CD4-positive, alpha-beta T cell (primary cell): ENCODE data around the gene ARHGAP25. TPM values are rescaled to one million over a fixed set of nuclear protein-coding genes. Genes with fewer than 3 reads are reported as not detected.

Experiments
- ATAC-seq: fragments of 200-7000 bp; cut with Tn5 transposase; one replicate; pipeline ENCODE4 v1.10.0; 2022; ENCODE audit warnings: mild to moderate bottlenecking; ENCODE audit not compliant: poor library complexity
- CTCF ChIA-PET: fragments of 350-600 bp; sonication (Branson Sonifier 250); formaldehyde crosslinking; loops from one replicate; lab custom pipeline; 2021; ENCODE audit warnings: antibody characterized with exemption, inconsistent platforms; lab: Charles Lee
- POLR2A ChIA-PET: fragments of 350-600 bp; sonication (Branson Sonifier 250); formaldehyde crosslinking; loops from one replicate; lab custom pipeline; 2021; ENCODE audit warnings: antibody characterized with exemption, inconsistent platforms; lab: Charles Lee
- DNase-seq, 14 experiments: peaks; one replicate each; pipeline ENCODE4 v3.0.0-alpha.2; 2013 to 2020; ENCODE audit warnings: mixed read lengths in 2 of 14
- H3K27ac ChIP-seq, 2 donors: one replicate each; pipeline versions ENCODE4 v1.5.1 to v1.7.0; 2013; ENCODE audit warnings: low read length in 2 of 2, low read depth in 1 of 2, mild to moderate bottlenecking in 1 of 2
- H3K27me3 ChIP-seq, 2 experiments: 1 replicate in 1 of 2; 2 replicates in 1 of 2; pipeline versions ENCODE4 v1.6.1 to v1.7.0; 2013; ENCODE audit warnings: low read length in 2 of 2, control low read depth in 1 of 2, mild to moderate bottlenecking in 1 of 2, moderate library complexity in 1 of 2; ENCODE audit not compliant: insufficient read depth in 2 of 2, control insufficient read depth in 1 of 2
- H3K36me3 ChIP-seq: one replicate; pipeline ENCODE4 v1.6.1; 2013; ENCODE audit warnings: low read length, control low read depth; ENCODE audit not compliant: insufficient read depth
- H3K4me1 ChIP-seq: one replicate; pipeline ENCODE4 v1.6.1; 2013; ENCODE audit warnings: low read length, control low read depth; ENCODE audit not compliant: insufficient read depth
- H3K4me3 ChIP-seq: one replicate; pipeline ENCODE4 v1.5.1; 2013; ENCODE audit warnings: mild to moderate bottlenecking, low read length, moderate library complexity
- H3K9me3 ChIP-seq, 2 experiments: 1 replicate in 1 of 2; 2 replicates in 1 of 2; pipeline versions ENCODE4 v1.6.1 to v1.7.0; 2013; ENCODE audit warnings: low read length in 2 of 2, mild to moderate bottlenecking in 2 of 2, control low read depth in 1 of 2, moderate library complexity in 1 of 2; ENCODE audit not compliant: control insufficient read depth in 1 of 2, insufficient read depth in 1 of 2
- H3K27ac Mint-ChIP-seq: one replicate; pipeline ENCODE4 v1.8.0; 2020; ENCODE audit warnings: mixed read lengths
- H3K27me3 Mint-ChIP-seq: one replicate; pipeline ENCODE4 v1.8.0; 2021; ENCODE audit warnings: mixed read lengths
- H3K36me3 Mint-ChIP-seq: one replicate; pipeline ENCODE4 v1.8.0; 2021; ENCODE audit warnings: low read depth, mixed read lengths
- H3K4me1 Mint-ChIP-seq: one replicate; pipeline ENCODE4 v1.8.0; 2021; ENCODE audit warnings: low read depth, mixed read lengths
- H3K4me3 Mint-ChIP-seq: one replicate; pipeline ENCODE4 v1.8.0; 2020; ENCODE audit warnings: mild to moderate bottlenecking, mixed read lengths
- H3K9me3 Mint-ChIP-seq: one replicate; pipeline ENCODE4 v1.8.0; 2020; ENCODE audit warnings: mixed read lengths
- intact Hi-C, 2 experiments: fragments of 100-400 bp; cut with DNase I in 1 of 2; cut with micrococcal nuclease in 1 of 2; formaldehyde crosslinking; loops; one replicate each; pipeline versions ENCODE4 v1.15.1 to v1.9.0; 2023 to 2025; cut with DNase I, micrococcal nuclease
- total RNA-seq, 174 experiments: library from RNA in 2 of 174; stranded (reverse) in 2 of 174; gene quantifications; one replicate each; pipeline ENCODE4 v1.2.3 and lab custom pipeline; 2021 to 2026
- TF ChIP-seq, protein P1 (sequence below): fragments of 200-600 bp; IDR thresholded peaks from one replicate; pipeline ENCODE4 v1.8.0; 2022; ENCODE audit warnings: antibody characterized with exemption, mild to moderate bottlenecking

The ARHGAP25 gene
- total RNA-seq, 2 experiments from 2014 or later = 39.3 to 41.8 TPM

DNA sequence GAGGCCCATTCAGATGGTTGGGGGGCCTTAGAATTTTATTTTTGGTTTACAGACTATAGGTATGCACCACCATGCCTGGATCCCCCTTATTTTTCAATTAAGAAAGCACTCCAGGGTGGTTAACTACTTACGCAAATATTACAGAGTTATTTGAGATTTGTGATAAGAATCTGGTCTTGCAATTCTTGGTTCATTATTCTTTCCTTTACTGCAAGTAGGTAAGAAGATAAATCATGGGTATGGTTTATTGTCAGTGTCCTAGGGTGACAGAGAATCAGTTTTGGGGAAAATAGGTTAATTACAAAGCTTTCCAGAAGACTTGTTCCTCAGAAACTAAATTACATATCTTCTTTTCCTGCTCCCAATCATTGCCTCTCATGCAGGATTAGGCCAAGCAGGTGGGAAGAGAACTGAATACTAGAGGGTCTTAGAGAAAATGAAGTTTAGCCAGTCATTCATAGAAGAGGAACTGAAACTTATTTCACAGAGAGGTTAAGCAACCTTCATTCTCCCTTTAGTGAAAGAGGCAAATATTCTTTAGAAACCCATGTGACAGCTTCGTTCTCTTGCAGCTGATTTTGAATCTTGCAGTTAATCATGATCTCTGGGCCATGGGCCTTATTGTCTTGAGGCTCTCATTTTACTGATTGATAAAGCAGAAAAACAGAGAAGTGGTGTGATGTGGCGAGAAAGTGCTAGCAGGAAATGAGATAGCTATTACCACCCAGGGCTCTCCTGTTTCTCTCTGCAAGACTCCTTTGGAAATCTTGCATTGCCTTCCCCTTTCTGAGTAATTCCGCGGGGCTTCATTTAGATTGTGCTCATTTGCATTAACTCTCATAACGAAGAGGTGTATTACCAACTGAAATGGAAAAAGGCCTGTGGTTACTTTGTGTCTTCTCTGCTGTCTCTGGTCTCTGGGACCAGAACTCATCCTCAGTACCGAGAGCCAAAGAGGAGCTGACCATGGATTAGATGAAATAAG is 44.8 kb upstream of the ARHGAP25 start:
- H3K27me3 ChIP-seq = no peaks in the 10 kb centered on the region
- intact Hi-C loops = no loop called here
- no peak overlapping the region for H3K4me3 ChIP-seq
- ATAC-seq = no peak
- peaks cover 2% of the 10 kb centered on the region for H3K4me1 ChIP-seq
- no peak overlapping the region for H3K27ac ChIP-seq
- Mint-ChIP-seq H3K36me3 (no peaks in the 10 kb centered on the region), H3K27me3 (peaks cover 2% of the 10 kb centered on the region), H3K4me3 (no peak overlapping the region), H3K4me1 (peaks cover 14% of the 10 kb centered on the region), H3K27ac (no peak overlapping the region), H3K9me3 (no peaks in the 10 kb centered on the region)
- H3K9me3 ChIP-seq = no peaks in the 10 kb centered on the region
- peak in 3 of 14 experiments; percentile 10 to 28 (median 25) for DNase-seq
- no peaks in the 10 kb centered on the region for H3K36me3 ChIP-seq
- POLR2A ChIA-PET = no interaction called here
- CTCF ChIA-PET = no interaction called here
- TF ChIP-seq, protein P1, sequence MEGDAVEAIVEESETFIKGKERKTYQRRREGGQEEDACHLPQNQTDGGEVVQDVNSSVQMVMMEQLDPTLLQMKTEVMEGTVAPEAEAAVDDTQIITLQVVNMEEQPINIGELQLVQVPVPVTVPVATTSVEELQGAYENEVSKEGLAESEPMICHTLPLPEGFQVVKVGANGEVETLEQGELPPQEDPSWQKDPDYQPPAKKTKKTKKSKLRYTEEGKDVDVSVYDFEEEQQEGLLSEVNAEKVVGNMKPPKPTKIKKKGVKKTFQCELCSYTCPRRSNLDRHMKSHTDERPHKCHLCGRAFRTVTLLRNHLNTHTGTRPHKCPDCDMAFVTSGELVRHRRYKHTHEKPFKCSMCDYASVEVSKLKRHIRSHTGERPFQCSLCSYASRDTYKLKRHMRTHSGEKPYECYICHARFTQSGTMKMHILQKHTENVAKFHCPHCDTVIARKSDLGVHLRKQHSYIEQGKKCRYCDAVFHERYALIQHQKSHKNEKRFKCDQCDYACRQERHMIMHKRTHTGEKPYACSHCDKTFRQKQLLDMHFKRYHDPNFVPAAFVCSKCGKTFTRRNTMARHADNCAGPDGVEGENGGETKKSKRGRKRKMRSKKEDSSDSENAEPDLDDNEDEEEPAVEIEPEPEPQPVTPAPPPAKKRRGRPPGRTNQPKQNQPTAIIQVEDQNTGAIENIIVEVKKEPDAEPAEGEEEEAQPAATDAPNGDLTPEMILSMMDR = no peak

DNA sequence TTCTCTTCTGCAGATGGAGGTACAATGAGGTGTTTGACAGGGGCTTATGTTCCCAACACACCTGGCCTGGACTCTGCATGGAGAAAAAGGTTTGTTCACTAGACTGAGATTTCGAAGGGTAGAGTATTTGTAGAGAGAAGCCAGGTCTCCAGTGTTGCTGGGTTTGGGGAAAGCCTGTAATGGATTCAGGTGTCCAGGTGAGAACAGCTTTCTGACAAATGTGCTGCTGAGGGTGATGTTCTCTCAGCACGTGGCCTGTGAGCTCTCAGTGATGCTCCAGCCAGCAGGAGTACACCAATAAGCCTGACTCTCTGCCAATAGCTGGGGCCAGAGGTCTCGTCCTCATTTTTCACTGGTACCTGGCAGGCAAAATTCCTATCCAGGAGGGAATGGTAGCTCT is 43.8 kb upstream of the ARHGAP25 start:
- Histone ChIP-seq H3K9me3 (no peaks in the 10 kb centered on the region), H3K4me1 (peaks cover 2% of the 10 kb centered on the region), H3K36me3 (no peaks in the 10 kb centered on the region), H3K4me3 (no peak overlapping the region), H3K27ac (no peak overlapping the region), H3K27me3 (no peaks in the 10 kb centered on the region)
- H3K4me1 Mint-ChIP-seq = peaks cover 14% of the 10 kb centered on the region
- peaks cover 8% of the 10 kb centered on the region for H3K27me3 Mint-ChIP-seq
- no peaks in the 10 kb centered on the region for H3K36me3 Mint-ChIP-seq
- peaks cover 2% of the 10 kb centered on the region for H3K9me3 Mint-ChIP-seq
- H3K4me3 Mint-ChIP-seq = no peak overlapping the region
- intact Hi-C loops = no loop called here
- DNase-seq (no peak), ATAC-seq (no peak)
- TF ChIP-seq, protein P1 = no peak
- ChIA-PET CTCF (no interaction called here), POLR2A (interaction anchor here (0.7 kb wide), 1 partner anchor 95 kb away, joined by 5 read pairs; no protein-coding TSS in a partner anchor)
- H3K27ac Mint-ChIP-seq = no peak overlapping the region

DNA sequence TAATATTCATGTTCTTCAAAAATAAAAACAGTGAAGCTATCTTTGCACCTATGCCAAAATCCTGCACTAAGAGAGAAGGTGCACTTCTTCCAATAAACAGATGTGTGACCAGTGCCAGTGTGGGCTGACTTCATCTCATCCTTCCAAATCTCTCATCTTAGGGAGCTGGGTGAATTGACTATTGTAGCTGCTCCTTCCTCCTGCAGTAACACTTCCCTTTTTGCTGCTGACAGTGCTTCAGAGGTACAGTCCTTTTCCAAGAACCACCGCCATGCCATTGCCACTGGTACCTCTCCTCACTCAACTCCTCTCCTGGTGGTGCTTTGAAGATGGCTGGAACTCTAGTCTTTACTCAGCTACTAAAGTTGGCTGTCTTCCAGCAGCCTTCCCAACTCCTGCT is 42.1 kb upstream of the ARHGAP25 start:
- ATAC-seq = no peak
- no peak overlapping the region for H3K27ac Mint-ChIP-seq
- no peak overlapping the region for H3K4me3 ChIP-seq
- no peaks in the 10 kb centered on the region for H3K36me3 ChIP-seq
- POLR2A ChIA-PET = no interaction called here
- peaks cover 14% of the 10 kb centered on the region for H3K4me1 Mint-ChIP-seq
- H3K27me3 ChIP-seq = no peaks in the 10 kb centered on the region
- H3K27ac ChIP-seq = no peak overlapping the region
- intact Hi-C loops = no loop called here
- peaks cover 4% of the 10 kb centered on the region for H3K9me3 Mint-ChIP-seq
- H3K4me1 ChIP-seq = peaks cover 2% of the 10 kb centered on the region
- TF ChIP-seq, protein P1 = no peak
- DNase-seq = peak in 1 of 14 experiments; percentile 11
- no peaks in the 10 kb centered on the region for H3K36me3 Mint-ChIP-seq
- CTCF ChIA-PET = no interaction called here
- no peaks in the 10 kb centered on the region for H3K9me3 ChIP-seq
- no peak overlapping the region for H3K4me3 Mint-ChIP-seq
- peaks cover 8% of the 10 kb centered on the region for H3K27me3 Mint-ChIP-seq
